ENCODE results near the gene DNAJC6.
"Not testable (repeated sequence)": the region's sequence is repeated elsewhere in the genome, so short reads cannot be mapped to it uniquely, and the experiment has no call there.

The DNAJC6 gene

DNA sequence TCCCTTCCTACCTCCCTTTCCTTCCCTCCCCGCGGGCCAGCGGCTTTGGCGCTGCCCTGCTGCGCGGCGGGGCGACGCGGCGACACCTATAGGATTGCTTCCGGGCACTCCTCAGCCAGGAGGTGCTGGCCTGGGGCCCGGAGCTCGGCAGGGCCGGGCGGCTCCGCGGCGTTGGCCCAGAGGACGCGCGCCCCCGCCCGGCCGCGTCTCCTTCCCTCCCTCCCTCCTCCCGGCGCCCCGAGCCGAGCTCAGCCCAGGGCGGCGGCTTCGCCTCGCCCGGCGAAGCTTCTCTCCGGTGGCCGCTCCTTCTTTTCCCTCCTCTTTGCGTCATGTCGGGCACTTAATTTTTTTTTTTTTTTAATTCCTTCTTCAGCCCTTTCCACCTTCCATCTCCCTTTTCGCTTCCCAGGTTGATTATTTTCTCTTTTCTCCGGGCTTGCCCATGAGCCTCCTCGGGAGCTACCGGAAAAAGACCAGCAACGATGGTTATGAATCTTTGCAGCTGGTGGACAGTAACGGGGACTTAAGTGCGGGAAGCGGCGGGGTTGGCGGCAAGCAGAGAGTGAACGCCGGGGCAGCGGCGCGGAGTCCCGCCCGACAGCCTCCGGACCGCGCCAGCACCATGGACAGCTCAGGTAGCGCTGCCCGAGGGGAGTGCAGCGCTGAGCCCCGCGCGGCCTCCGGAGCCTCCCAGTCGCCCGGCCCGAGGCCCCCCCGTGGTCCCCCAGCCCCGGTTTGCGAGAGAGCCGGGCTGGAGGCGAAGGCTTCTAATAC lies at the start of gene DNAJC6:
Gene DNAJC6 (plus strand): TSS at position 240 of the 774 bp plus-strand sequence. CDS start 203 bp downstream, at position 443.
- no peak for DNase-seq

DNA sequence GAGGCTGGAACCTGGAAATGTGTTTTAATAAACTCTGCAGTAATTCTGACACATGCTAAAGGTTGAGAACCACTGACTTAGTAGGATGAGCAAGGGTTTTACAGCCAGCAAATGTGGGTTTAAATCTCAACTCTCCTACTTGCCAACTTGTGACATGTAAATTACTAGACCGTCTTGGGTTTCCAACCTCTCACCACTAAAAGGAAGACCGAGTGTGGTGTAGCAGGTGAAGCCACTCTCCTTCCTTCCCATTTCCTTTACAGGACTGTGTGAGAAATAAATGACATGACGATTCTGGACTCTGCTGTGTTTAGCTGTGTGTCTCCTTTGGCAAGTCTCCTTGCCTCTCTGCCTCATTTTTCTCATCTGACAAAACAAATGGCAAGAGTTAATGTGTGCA lies 49.5 kb upstream of the DNAJC6 start:
- no peak for DNase-seq

DNA sequence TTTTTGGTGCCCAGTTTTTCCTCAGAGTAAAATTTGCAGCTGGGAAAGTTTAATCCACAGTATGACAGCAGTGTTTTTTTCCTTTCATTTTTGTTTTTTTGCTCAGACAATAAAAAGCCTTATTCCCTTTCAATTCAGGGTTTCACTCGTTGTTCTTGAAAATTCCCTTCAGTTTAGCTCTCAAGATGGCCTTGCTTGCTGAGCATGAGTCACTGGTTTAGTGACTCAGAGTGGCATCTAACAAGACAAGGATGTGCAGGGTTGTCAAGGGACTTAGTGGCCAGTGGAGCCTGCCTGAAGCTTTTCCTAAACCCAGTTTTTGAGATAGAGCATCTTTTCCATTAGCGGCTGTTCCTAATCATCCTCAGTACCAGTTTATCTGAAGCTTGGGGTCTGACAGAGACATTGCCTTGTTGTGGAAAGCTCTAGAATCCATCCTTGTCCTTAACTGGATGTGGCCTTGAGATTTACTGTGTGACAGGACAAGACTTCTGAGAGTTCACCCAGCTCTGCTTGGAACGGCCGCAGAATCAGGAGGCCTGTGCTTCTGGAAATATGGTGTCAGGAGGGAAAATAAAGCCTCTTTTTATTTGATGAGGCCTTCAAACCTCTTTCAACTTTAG lies 48.4 kb upstream of the DNAJC6 start:
- no peak for DNase-seq

DNA sequence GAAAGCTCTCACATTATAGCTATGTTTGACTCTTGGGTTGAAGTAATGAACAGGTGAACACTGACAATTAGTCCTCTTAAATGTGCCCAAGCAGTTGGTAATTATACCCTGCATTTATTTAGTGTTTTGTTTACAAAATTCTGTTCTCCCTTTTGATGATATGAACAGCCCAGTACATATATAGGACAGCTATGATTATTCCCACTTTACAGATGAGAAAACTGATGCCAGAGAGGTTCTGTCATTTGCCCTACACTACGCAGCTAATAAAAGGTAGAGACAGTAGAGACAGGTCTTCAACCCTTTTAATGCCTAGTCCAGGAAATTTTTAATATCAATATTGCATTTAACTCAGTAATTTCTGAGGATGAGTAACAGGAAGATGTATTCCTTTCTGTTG lies 46.1 kb upstream of the DNAJC6 start:
- DNase-seq: no peak

DNA sequence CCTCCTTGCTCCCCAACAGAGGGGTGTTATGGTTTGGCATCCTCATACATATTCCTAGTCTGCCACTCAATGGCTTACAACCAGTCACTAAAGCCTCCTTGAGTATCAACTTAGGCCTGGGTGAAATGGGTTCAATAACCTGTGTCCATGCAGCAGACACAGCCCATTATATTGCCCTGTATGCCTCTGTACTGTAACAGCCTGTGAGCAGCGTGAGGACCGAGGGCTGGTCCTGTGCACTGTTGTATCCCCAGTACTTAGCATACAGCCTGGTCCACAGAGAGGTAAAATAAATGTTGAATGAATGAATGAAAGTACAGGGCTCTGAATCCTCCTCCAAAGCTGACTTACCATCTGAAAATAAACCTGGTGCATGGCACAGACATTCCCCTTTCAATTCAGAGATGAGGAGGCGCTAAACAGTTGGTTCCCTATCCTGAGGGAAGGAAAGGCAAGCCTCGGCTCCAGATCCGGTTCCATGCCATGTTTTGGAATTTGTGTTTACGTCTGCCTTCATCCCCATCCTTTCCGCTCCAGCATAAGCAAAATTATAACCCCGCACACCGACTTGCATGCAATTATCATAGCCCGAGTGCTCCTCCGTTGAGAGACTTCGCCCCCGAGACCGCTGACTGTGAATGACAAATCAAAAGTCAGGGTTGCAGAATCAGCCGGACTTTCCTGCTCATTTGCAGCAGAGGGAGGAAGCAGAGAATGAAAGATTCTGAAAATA lies 45.0 kb upstream of the DNAJC6 start:
- no peak for DNase-seq

DNA sequence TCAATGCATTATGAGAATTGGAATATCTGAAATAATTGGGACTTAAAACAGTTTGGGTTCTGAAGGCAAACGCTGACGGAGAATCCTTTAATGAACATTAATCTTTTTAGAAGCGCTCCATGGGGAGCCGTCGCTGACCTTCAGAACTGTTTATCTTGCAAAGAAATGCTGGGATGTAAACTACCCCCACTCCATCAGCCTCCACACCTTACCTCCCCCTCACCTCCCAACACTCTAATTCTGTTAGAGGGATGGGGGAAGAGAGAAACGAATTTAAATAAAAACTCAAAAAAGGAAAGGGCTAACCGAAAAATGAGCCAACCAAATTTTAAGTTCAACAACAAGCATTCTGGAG lies 44.1 kb upstream of the DNAJC6 start:
- no peak for DNase-seq

DNA sequence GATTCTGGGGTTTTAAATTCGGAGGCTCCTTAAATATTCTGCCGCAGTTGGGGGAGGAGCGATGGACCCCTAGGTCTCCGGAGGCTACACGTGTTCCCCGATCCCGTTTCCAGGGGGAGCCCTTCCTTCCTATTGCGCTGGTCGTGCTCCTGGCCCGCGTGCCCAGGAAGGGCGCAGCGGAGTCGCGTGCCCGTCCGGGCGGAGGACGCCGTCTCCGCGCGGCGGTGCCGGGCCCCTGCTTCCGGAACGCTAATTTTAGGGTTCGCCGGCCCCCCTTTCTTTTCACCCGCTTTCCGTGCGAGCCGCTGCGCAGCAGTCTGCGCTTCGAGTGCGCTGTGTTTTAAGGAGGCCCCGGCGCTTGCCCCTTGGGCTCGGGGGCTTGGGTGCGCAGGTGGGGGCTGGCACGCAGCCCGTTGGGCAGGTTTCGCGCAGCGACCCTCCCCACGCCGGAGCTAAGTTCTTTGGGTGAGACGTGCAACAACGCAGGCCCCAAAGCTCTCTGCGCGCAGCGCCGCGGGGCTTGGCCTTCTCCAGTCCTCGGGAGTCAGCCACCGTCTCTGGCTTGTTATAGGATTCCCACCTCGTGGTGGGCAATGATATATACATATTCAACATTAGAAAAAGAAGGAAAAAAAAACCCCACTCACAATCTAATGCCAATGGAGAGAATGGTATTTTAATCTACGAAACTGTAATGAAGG lies 43.5 kb upstream of the DNAJC6 start:
- no peak for DNase-seq

DNA sequence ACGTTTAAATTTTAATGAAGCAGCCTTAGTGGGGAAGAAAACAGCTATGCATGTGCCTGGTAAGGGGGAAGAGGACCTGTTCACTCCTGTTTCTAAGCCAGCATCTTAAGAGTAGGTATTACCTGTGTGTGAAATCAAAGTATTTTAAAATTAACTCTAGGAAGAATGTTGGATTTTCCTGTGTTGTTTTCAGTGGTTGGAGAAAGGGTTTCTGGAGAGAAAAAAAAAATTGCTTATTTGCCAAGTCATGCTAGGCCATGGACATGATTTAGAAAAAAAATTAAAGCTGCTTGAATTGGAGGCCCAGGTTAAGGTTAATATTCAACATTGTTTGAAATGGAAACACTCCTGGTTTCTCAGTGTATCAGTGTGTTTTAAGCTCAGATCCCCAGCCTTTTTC lies 42.9 kb upstream of the DNAJC6 start:
- no peak for DNase-seq

DNA sequence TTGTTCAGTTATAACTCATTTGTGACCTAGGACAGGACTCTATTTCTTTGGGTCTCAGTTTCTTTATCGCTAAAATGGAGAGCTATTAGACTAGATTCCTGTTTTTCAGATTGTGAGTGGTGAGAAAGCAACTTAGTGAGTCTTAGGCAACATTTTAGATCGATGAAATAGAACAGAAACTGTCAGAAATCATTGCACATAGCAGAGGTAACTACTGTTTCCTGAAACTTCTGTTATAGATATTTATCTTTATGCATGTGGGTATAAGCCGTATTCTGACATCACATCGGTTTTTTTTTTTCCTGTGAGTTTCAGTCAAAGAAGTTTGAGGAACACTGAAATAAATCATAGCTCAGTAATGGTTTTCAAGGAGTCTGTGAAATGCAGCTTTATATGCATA lies 42.1 kb upstream of the DNAJC6 start:
- no peak for DNase-seq

DNA sequence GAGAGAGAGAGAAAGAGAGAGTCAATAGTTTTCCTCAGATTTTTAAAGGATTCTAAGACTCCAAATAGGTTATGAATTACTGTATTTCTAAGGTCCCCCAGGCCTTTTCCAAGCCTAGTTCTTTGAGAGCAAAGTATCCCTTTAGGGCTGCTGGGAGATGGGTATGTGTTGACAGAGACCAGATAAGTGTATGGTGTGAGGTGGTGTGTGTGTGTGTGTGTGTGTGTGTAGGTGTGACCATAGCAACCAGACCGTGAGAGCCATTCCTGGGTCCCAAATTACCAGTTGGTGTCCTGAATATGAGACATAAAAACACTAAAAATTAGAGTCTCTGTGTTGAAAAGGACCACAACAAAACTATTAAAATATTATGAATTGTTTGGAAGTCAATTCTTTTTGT lies 41.7 kb upstream of the DNAJC6 start:
- DNase-seq: no peak

DNA sequence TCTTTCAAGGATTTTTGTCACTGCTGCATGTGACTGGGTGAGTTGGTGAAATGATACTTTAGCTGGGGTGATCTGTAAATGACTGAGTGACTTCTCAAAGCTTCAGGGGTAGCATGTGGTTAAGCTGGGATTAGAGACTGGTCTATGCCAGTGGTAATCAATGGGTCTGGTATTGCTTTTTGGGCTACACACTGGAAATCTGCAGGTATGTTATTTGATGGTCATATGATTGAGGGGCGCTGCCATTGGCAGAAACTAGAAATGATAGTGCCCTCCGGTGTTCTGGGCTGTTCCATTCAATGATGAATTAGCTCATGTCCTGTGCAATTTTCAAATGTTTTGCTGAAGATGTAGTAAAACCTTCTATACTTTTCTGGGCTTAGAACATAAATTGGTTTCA lies 39.7 kb upstream of the DNAJC6 start:
- no peak for DNase-seq

DNA sequence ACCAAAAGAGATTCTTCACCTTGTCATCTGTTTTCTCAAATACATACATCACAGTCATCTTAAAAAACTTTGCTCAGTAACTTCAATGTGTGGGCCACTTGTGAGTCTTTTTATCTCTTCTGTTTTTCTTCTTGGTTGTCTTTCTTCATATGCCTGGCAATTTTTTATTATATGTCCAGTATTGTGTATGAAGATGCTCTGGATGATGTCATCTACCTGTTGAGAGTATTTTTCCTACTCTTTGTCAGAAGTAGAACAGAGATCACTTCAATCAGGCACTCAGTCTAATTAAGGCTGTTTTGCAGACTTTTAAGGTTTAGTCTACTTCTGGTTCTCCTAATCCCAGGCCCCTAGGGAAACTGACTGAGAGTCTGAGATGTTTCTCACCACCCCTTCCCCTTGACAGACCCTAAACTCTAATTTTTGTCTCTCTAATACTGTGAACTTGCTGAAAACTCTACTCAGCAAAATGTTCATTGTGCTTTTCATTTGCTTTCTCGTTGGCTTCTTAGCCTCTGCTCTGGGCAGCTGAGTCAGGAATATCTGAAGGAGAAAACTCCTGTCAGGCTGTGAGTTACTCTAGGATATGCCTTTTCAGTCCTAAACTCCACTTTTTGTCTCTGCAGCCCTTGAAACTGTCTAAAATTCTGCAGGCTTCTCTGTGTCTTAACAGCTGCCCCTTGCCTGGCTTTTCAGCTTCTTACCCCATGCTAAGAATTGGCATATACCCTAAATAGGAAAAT lies 33.0 kb upstream of the DNAJC6 start:
- DNase-seq: no peak

DNA sequence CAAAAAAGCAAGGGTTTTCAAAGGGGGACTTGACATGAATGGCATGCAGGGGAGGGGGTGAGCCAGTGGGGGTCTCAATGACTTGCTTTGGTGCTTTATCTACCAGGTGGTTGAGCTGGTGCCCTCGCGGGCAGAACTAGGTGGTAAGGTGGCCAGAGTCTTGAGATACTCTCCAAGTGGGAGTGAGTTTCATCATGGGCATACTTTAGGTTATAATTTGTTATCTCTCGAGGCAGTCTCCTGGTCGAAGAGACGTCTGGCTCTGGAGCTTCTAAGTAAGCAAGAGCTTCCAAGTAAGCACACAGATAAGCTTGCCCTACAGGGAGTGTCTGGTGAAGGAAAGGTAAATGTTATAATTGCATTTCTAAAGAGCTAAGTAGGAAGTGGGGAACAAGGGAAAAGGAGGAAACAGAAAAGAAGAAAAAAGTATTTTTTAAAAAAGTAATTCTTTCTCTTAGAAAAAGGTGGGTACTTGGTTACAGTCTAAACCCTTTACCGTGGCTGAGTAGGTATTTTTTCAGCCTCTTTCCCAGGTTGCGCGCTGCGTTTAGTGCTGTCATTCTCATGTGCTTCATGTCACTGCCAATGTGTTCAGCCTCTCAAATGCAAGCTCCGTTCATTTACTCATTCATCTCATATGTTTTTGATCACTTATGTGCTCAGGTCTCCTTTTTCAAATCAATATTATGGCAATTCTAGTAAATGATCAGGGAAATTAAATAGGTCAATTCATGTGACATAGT lies 31.6 kb upstream of the DNAJC6 start:
- no peak for DNase-seq

DNA sequence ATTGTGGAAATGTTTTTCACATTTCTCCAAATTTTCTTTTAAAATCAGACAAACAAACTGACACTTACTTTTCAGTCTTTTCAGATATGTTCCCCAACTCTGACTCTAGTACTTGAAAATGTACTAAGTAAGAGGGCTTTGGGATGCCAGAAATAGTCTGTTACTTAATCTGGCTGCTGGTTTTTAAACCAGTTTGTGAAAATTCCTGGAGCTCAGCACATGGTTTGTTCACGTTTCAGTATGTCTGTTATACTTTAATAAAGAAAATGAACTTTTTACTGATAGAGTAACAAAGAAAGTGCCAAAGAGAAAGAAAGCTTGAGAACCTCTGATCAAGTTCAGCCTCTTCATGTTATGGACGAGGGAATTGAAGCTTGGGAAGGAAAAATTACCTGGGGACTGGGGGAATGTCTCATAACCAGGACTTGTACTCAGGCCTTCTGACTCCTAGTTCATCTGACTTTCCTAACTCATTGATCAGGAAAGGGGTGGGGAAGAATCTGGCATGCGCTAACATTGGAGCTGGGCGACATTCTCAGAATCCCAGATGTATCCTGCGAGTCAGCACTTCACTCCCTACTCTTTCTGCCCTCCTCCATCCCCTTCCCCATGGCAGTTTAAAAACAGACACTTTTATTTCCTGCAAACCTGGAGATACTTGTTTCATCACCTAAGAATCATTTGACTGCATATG lies 30.8 kb upstream of the DNAJC6 start:
- DNase-seq: no peak

DNA sequence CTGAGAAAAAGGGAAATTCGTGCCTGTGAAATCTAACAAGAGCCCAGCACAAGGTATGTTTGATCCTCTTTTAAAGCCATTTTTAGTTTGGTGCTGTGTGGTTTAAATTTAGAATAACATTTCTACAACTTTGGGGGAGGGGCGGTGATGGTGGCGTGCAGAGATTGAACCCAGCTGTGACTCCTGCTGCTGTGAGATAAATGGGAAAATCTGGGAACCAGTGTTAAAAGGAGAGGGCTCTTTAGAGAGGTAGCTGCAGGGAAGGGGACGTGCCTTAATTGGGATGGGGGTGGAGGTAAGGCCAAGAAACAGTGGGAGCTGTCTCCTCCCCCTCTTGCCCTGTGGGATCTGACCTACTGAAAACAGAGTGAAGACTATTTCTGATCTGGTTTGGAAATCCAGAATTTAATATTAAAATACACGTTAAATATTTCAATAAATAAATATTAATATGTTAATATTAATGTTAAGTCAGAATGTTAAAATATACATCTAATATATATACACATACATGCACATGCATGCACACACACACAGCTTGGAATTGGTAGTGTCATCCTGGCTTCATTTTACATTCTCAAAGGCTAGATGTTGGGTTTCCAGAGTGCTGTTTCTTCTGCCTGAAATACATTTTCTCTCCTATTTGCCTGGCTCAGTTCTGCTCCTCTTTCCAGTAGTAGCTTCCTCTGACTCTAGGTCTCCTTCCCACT lies 30.1 kb upstream of the DNAJC6 start:
- DNase-seq: no peak

DNA sequence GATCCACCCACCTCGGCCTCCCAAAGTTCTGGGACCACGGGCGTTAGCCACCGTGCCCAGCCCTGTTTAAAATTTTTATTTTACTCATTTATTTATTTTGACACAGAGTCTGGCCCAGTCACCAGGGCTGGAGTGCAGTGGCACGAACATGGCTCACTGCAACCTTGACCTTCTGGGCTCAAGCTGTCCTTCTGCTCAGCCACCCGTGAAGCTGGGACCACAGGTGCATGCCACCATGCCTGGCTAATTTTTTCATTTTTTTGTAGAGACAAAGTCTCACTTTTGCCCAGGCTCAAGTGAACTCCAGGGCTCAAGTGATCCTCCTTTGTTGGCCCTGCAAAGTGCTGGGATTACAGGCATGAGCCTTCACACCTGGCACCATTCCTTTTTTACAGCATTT lies 27.5 kb upstream of the DNAJC6 start:
- no peak for DNase-seq

DNA sequence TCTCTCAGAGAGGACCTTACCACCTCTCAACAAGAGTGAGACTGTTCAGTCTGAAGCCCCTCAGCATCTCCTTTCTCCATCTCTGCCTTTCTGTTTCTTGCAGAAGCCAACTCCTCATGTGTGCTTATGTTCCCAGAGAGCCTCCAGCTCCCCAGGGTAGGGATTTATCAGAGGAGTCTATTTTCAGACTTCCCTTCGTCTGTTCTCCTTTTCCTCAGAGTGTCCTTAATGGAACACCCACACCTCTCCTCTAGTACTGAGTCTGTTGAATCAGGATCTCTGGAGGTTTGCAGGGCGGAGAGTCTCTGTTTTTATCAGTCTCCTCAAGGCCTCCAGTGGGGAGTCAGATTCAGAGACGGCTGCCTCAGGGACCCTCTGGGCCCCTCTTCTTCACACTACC lies 25.1 kb upstream of the DNAJC6 start:
- DNase-seq: no peak

DNA sequence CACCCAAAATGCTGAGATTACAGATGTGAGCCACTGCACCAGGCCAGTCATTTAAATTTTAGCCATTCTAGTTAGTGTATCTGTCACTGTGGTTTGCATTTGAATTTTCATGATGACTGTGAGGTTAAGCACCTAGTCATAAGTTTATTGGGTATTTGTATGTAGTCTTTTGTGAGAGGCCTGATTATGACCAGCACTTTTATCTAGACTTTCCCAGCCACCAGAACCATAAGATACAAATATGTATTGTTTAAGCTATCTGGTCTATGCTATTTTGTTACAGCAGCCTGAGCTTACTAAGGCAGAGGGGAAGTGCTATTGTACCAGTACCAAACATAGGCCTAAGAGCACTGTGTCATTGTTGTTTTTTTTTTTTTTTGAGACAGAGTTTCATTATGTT lies 19.9 kb upstream of the DNAJC6 start:
- no peak for DNase-seq

DNA sequence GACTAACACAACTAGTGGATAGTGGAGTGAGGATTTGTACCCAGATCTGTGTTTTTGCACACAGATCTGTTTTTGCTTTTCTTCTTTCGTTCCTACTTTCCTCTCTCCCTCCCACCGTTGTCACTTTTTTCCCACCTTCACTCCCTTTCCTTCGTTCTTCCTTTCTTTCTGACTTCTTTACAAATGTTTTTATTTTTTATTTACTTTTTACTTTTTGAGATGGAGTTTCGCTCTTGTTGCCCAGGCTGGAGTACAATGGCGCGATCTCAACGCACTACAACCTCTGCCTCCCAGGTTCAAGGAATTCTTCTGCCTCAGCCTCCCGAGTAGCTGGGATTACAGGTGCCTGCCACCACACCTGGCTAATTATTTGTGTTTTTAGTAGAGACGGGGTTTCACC lies 17.5 kb upstream of the DNAJC6 start:
- not testable (repeated sequence) for DNase-seq

DNA sequence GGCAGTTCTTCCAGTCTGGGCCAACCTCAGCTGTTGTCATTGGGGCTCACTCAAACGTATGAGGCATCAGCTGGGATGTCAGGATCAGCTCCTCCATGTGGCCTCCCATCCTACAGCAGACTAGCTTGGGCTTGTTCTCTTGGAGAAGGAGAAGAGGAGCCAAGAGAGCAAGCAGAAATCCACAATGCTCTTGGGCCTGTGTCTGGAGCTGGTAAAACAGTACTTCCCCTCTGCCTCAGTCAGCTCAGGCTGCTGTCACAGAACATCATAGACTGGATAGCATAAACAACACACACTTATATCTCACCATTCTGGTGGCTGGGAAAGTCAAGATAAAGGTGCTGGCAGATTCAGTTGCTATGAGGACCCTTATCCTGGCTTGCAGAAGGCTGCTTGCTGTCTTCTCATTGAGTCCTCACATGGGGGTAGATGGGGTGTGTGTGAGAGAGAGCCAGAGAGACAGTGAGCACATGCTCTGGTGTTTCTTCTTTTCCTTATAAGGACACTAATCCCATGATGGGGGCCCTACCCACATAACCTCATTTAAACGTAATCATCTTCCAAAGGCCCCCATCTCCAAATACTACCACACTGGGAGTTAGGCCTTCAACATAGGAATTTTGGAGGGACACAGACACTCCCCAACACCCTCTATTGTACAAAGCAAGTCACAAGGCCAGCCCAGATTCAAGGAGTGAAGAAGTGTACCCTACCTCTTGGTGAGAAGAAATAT lies 16.3 kb upstream of the DNAJC6 start:
- DNase-seq: no peak

Data from GDM1 (cell line).